Coronary artery (tissue), 2 donors: ENCODE data around the gene ZNF778.
A peak's percentile ranks its signal among the peaks of the same experiment; 100 is the strongest.
"Not testable (repeated sequence)": the region's sequence is repeated elsewhere in the genome, so short reads cannot be mapped to it uniquely, and the experiment has no call there.

Experiments used
- DNase-seq: peaks from one replicate; pipeline ENCODE4 v3.0.0-alpha.2; 2017; ENCODE audit warnings: low spot score
- H3K27ac ChIP-seq, 2 donors: fragments of 200-600 bp; sonication (generic); one replicate each; pipeline ENCODE4 v1.5.1; 2016 to 2019
- H3K4me3 ChIP-seq: fragments of 200-600 bp; sonication (generic); 2 replicates; pipeline ENCODE4 v1.5.1; 2016; ENCODE audit warnings: mild to moderate bottlenecking, moderate library complexity
- CTCF ChIP-seq: fragments of 200-600 bp; sonication (generic); IDR thresholded peaks from one replicate; pipeline ENCODE4 v1.5.1; 2019; ENCODE audit warnings: antibody characterized with exemption

ZNF778 gene

GRCh38 chr16:89246383-89246902, 28.9 kb downstream of the ZNF778 start:
- Histone ChIP-seq H3K27ac (no peak overlapping the region), H3K4me3 (peak overlapping the region; percentile 72)
- no peak for TF ChIP-seq CTCF
- DNase-seq: no peak

- TF ChIP-seq CTCF: no peak
- peak overlapping the region; percentile 72 for H3K4me3 ChIP-seq
- DNase-seq: peak; percentile 87
- H3K27ac ChIP-seq: no peak overlapping the region
These were observed 29.6 kb downstream of the ZNF778 start for GRCh38 chr16:89246903-89247733.

- not testable (repeated sequence) for DNase-seq
- peak overlapping the region; percentile 72 for H3K4me3 ChIP-seq
These were observed 30.2 kb downstream of the ZNF778 start for GRCh38 chr16:89247734-89248075.

GRCh38 chr16:89248196-89248982, 30.9 kb downstream of the ZNF778 start:
- Histone ChIP-seq H3K27ac (no peak overlapping the region), H3K4me3 (peak overlapping the region; percentile 72)
- TF ChIP-seq CTCF: no peak
- DNase-seq: no peak

More at GRCh38 chr16:89247734-89248075, 30.2 kb downstream of the ZNF778 start:
- H3K27ac ChIP-seq: not testable (repeated sequence)

- no peak for DNase-seq
- Histone ChIP-seq H3K27ac (no peak overlapping the region), H3K4me3 (no peak overlapping the region)
- no peak for TF ChIP-seq CTCF
These were observed 36.2 kb downstream of the ZNF778 start for GRCh38 chr16:89253548-89254287.

- no peak overlapping the region for H3K27ac ChIP-seq
These were observed 39.2 kb downstream of the ZNF778 start for GRCh38 chr16:89256651-89257254.

More at GRCh38 chr16:89256651-89257254, 39.2 kb downstream of the ZNF778 start:
- peak overlapping the region; percentile 71 for H3K4me3 ChIP-seq
- no peak for DNase-seq
- TF ChIP-seq CTCF: no peak
